HG03520 (cell line): Measurements from ENCODE around the gene RAB40B.

ENCODE experiments used
- ATAC-seq: cut with Tn5 transposase; IDR thresholded peaks from one replicate; pipeline ENCODE4 v1.9.1; 2021; ENCODE audit warnings: mild to moderate bottlenecking, moderate library complexity; ENCODE audit not compliant: unreplicated experiment

RAB40B gene

DNA sequence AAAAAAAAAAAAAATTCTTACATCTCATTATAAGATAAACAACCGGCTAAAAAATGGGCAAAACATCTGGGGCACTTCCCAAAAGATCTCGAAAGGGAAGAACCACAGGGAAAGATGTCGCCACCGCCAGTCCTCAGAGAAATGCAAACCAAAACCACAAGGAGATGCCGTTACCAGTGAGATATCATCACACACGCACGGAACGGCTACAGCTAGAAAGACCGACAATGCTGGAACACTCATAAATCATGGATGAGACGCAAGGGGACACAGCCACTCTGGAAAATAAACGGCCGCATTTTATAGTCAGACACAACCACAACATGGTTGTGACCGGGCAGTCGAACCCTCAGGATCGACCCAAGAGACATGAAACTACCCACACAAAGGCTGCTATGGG is 74.8 kb downstream of the RAB40B start:
- no peak for ATAC-seq

DNA sequence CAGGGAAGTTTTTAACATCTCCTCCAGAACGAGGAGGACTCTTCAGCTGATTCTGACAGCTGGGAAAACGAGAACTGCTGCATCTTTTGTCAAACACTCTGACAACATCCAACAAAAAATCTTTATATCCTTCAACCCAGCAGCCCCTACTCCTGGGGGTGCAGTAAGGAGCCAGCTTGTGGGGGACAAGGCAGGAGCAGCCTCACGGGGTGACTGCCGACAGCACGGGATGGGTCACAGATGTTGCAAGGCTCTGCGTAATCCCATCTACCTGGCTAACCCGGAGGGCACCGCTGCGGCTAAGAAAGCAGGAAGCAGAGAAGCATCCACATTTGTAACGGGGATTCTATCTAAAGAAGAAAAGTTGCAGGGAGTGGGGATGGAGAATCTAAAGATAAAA is 78.9 kb downstream of the RAB40B start:
- no peak for ATAC-seq

DNA sequence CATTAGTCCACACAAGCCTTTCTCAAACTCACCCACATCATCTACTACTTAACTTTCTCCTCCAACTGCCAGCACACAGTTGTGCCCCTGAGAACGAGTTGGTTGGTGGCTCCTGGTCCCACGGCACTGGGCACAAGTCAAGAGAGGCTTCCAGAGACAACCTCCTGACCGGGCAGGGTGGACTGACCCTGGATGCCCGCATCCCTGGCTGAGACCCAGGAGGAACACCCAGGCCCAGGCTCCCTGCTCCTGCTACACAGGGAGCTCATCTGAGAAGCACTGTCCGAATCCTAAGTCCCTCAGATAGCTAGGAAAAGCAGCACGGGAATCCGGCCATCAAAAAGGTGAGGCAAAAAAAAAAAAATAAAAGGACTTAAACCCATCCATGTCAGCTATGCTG is 79.3 kb downstream of the RAB40B start:
- ATAC-seq, result no peak

DNA sequence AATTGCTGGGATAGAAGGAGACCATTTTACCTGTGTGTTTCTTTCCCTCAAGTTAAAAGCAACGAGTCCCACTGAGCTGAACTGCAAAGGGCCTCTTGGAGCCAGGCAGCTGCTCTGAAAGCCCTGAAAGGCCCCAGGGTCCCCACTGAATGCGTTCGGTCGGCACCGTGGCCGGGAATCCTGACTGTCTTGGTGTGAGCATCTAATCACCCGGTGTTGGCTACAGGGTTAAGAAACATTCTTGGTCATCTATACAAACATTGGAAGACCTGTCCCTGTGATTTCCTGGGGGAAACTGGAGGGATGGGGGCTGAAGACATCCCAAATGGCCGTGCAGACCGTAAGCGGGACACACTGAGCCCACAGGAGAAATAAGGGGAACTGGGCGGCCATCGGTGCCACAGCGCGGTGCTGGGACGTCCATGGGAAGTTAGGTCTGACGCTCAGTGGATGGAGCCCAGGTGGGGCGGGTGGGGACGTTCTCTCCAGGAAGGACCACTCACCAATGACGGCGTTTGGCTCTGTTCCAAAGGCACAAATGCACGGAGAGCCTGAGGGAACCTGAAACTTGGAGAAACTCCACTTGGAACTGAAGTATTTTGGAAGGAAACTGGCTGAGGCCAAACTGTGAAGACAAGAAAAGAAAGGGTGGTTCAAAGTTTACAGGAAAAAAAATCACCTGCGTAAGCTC is 82.3 kb downstream of the RAB40B start:
- ATAC-seq, result no peak

DNA sequence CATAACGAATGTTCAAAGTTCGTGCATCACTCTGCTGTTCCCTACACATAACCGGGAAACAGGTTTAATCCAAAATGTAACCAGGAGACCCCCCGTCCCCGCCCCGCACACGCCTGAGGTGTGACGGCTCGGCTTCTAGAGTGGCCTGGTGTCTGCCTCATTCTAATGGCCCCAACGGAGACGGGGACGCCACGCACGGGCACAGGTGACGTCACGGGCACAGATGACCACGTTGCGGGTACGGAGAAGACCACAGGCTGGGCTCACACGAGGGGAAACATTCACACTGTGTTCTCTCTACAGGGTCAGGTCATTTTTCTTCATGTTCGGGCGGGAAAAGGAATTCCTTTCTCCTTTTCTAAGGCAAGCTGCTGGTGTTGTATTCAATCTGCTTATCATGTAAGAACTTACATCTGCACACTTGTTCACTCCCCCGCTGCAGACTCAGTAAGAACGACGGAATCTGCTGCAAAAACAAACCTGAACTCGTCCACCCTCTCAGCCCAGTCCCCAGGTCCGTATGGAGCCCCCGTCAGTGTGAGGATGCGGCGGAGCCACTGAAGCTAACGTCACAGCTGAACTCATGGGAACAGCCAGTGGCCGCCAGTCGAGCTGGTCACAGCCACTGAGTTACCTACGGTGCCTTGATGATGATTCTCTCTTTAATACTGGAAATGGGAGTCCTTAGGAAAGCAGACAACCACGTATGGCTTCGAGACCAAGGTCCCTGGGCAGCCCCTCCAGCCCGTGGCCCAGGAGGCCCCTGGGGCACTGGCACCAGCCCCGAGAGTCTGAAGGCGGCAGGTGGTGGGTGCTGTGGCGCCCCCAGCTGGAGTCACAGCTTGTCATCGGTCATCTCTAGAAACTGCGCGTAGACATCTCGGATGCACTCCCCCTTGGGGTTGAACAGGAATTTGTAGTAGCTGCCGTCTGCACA is 83.1 kb downstream of the RAB40B start:
- no peak for ATAC-seq

DNA sequence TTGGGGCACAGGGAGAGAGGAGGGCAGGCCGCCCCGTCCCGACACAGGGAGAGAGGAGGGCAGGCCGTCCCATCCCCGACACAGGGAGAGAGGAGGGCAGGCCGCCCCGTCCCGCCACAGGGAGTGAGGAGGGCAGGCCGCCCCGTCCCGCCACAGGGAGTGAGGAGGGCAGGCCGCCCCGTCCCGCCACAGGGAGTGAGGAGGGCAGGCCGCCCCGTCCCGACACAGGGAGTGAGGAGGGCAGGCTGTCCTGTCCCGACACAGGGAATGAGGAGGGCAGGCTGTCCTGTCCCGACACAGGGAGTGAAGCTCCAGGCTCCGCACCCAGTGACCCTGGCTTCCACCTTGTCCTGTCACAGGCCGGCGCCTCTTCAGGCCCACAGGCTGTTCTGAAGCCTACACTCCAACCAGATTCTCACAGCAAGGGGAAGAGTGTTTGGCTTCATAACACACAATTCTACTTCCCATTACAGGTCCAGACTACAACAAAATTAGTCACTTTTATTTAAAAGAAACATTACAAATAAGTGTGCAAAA is 84.3 kb downstream of the RAB40B start:
- ATAC-seq, result no peak

DNA sequence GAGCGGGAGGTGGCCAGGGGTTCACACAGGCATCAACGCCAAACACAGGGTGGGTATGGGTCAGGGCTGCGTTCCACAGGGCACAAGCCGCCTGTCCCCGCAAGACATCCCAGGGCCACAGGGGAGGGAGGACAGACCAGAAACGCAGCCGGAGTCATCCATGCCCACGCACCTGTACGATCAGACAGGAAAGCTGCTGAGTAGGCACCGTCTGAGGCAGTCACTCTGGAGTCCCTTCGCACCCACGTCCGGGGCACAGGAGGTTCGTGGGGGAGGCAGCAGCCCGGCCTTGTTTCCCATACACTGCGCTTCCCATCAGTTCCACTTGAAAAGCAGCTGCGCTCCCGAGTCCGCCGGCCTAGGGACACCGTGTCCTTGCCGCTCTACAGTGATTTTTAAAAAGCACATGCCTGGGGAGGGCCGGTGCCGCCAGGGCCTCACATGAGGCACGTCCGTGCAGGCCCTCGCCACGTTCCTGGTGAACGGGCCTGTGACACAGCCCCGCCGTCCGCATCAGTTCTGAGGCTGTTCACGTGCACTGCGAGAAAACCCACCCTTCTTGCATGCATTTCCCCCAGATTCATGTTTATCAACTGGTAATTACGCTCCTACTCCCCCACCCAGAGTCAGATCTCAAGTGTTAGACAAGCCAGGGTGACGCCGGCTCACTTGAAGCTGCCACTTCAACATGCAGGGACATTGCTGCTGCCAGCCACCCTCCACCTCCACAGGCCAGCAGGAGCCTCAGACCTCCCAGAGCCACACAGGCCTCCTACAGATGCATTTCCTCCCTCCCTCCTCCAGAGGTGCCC is 85.0 kb downstream of the RAB40B start:
- ATAC-seq, result no peak

DNA sequence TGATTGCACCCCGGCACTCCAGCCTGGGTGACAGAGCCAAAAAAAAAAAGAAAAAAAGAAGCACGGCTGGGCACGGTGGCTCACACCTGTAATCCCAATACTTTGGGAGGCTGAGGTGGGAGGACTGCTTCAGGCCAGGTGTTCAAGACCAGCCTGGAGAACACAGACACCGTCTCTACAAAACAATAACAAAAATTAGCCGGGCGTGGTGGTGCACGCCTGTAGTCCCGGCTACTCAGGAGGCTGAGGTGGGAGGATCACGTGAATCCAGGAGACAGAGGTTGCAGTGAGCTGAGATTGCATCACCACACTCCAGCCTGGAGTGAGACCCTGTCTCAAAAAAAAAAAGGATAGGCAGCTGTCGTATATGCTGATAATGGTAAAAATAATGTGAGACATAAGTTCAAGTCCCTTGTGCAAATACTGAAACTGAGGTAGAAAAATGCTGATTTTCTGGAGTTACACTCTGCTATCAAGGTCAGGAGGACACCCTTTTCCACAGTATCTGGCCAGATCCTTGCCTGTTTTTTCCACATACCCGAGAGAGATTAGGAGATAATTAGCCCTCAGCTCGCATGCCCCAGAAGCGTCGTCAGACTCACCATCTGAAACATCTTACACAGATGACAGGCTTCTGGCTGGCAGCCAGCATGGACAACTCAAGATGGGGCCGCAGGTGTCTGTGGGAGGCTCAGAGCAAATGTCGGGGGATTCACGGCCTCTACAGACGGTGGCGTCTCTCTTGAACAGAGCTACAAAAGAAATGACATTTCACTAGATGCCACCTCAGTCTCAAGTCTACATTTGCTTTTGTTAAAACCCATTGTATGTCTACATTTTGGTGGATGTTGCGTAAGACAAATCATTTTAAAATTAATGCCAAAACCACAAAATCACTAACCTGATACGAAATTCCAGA is 87.1 kb downstream of the RAB40B start:
- no peak for ATAC-seq

DNA sequence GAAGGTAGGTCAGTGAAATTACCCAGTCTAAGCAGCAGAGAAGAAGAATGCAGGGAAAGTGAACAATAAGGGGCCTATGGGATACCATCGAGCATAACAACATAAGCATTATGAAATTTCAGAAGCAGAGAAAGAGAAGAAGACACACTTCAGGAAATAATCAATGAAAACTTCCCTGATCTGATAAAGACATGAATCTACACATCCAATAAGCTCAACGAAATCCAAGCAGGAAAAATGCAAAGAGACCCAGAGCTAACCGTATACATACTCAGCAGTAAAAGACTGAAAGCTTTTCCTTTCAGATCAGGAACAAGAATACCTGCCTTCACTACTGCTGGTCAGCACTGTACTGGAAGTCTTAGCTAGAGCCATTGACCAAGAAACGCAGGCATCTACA is 88.8 kb downstream of the RAB40B start:
- no peak for ATAC-seq

DNA sequence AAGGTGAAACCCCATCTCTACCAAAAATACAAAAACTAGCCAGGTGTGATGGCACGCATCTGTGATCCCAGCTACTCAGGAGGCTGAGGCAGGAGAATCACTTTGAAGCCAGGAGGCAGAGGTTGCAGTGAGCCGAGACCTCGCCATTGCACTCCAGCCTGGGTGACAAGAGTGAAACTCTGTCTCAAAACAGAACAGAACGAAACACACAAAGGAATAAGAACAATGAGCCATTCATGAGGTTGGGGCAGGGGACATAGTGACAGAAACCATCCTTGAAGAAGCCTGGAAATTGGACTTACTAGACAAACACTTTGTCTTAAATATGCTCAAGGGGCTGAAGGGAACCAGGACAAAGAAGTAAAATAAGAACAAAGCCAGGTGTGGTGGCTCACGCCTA is 89.7 kb downstream of the RAB40B start:
- no peak for ATAC-seq

DNA sequence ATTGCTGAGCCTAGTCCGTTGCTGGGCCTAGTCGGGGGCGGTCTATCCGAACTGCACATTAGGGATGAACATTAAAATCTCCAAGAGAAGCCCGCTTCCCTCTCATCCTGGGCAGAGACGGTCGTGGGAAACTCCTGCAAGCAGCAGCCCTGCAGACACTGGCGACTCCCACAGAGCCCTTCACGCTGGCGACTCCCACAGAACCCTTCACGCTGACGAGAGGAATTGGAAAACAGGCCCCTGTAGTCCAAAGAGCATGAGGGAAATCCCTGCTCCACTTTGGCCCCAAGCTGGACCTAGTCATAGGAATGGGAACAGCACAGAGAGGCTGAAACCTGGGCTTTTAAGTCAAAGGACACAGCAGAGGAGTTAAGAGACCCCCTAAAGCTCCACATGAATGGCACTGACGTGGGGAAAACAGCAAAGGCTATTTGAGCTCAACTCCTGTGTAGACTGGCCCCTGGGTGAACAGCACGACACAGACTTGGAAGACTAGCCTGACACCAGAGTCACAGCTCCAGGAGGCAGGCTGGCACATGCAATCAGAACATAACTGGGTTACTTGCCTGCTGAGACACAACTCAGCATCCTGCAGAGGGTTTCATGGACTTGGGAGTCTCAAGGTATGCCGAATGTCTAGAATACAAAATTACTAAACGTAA is 92.4 kb downstream of the RAB40B start:
- ATAC-seq, result no peak
